AG09309 (cell line): ENCODE data around the gene APOM.

ENCODE experiments used
- DNase-seq: peaks from one replicate; pipeline ENCODE4 v3.0.0-alpha.2; 2010; ENCODE audit warnings: low read depth
- H3K4me3 ChIP-seq: 2 replicates; pipeline ENCODE4 v1.5.1; 2011; ENCODE audit warnings: mild to moderate bottlenecking, low read depth, low read length, moderate library complexity; ENCODE audit not compliant: control insufficient read depth
- TF ChIP-seq, protein P1 (sequence below): IDR thresholded peaks from 2 replicates; pipeline ENCODE4 v1.5.1; 2011; ENCODE audit warnings: mild to moderate bottlenecking, low read depth, low read length, inconsistent platforms; ENCODE audit not compliant: insufficient read depth, control insufficient read depth; ENCODE audit errors: missing control alignments

The APOM gene

DNA sequence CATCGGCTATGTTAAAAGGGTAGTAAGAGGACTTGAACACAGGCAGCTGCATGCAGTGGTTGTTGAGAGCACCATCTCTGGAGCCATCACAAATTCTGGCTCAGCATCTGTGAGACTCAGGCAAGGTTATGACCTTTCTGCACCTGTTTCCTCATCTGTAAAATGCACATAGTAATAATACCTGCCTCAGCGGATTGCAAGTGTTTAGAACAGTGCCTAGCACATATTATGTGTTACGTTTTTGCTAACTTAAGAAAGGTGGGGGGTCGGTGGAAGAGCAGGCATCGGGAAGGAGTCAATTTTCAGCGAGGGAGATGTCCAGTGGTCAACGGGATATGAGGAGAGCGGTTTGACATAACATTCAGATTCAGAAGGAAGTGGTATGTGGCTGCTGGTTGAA is 22.3 kb downstream of the APOM start:
- TF ChIP-seq, protein P1, sequence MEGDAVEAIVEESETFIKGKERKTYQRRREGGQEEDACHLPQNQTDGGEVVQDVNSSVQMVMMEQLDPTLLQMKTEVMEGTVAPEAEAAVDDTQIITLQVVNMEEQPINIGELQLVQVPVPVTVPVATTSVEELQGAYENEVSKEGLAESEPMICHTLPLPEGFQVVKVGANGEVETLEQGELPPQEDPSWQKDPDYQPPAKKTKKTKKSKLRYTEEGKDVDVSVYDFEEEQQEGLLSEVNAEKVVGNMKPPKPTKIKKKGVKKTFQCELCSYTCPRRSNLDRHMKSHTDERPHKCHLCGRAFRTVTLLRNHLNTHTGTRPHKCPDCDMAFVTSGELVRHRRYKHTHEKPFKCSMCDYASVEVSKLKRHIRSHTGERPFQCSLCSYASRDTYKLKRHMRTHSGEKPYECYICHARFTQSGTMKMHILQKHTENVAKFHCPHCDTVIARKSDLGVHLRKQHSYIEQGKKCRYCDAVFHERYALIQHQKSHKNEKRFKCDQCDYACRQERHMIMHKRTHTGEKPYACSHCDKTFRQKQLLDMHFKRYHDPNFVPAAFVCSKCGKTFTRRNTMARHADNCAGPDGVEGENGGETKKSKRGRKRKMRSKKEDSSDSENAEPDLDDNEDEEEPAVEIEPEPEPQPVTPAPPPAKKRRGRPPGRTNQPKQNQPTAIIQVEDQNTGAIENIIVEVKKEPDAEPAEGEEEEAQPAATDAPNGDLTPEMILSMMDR, result no peak
- no peak overlapping the region for H3K4me3 ChIP-seq
- DNase-seq, result no peak

DNA sequence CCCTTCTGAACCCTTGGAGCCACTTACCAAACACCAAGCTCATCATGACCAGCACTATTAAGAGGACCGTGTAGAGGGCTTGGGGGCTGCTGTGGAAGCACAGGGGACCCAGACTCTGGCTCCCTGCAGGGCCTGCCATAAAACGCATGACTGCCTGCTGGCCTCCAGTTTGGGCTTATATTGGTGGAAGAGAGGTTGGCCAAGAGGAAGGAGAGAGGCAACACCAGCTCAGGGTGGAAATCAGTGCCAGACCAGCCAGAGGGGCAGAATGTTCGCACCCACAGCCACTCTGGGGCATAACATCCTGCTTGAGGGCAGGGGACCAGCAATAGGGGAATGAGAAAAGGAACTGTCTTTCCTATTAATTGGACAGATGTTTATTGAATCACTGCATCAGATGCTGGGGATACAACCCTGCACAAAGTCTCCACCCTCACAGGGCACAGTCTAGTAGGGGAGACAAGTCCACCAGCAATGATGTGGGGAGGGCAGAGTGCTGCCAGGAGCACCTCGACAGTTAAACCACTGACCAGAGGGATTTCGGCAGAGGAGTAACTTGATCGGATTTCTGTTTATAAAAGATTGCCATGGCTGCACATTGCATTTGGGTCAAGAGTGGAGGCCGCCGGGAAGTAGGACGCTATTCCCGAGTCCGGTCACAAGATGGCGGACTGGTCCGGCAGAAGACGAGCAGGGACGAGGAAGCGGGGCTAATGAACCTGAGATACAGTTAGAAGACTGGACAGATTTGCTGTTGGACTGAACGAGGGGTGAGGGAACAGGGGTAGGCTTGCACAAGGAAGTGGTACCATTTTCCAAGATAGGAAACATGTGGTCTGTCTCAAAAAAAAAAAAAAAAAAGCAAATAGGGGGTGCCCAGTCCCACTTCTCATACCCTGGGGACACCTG is 24.8 kb downstream of the APOM start, which contains the start of gene LY6G5C:
Gene LY6G5C (minus strand): TSS at position 842 of the 909 bp plus-strand sequence. CDS start 694 bp downstream, at position 148.
- TF ChIP-seq, protein P1, result peak; percentile 86
- peak; percentile 81 for DNase-seq
- peak within 1 kb of the TSS; percentile 48 for H3K4me3 ChIP-seq

DNA sequence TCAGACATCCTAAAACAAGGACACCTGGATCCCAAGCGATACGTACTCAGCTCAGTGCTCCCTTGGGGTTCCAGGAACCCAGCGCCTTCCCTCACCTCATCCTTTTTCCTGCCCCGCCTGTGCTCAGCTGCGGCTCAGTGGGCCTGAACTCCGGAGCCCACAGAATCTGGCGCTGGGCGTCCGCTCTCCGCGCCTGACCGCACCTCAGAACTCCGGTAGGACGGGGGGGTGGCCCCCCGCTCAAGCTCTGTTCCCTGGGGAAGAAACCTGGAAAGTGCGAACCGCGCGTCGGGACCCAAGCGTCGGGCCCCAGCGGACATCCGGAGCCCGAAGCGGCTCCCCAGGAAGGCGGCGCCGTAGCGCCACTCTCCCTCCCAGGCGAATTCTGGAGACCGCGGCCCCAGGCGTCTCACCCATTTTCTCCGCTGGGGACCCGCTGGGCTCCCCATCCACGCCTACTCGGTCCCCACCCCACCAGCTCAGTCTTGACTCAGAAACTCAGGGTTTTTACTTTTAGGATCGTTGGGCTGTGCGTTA is 25.5 kb downstream of the APOM start:
- TF ChIP-seq, protein P1, result no peak
- peak overlapping the region; percentile 48 for H3K4me3 ChIP-seq
- no peak for DNase-seq

DNA sequence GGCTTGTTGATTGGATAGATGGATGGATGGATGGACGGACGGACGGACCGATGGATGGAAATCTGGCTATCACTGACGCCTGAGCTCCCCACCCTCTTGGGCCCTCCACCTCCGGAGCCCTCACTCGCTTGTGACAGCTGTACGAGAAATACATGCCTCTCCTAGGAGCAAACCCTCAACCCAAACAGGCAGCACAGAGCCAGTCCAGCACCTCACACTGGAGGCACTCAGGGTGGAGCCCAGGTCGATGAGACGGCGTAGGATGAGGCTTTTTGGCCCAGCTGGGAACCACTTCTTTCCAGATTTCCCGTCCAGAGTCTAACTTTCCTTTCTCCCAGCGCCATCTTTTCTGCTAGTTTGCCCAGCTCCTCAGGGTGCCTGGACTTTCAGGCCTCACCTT is 27.9 kb downstream of the APOM start:
- H3K4me3 ChIP-seq, result no peak overlapping the region
- DNase-seq, result no peak

DNA sequence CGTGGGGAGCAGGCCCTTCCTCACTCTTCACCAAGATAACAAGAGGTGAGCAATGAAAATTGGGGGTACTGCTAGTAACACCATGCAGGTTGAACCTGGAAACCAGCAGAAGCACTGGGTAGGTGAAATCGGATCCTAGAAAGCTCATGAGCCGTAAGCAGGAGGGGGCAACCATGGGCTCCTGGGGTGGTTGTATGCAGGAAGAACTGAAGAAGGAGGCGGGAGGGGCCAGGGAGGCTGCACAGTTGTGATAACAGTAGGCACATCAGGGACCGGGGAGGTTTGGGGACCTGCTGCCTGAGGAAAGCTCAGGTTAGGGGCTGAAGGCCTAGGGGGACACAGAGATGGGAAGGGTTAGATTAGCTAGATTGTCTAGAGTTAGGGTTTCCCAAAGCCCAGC is 30.8 kb downstream of the APOM start:
- TF ChIP-seq, protein P1, result no peak
- no peak for DNase-seq
- no peak overlapping the region for H3K4me3 ChIP-seq

More for the DNA sequence above, 27.9 kb downstream of the APOM start:
- TF ChIP-seq, protein P1, result no peak

DNA sequence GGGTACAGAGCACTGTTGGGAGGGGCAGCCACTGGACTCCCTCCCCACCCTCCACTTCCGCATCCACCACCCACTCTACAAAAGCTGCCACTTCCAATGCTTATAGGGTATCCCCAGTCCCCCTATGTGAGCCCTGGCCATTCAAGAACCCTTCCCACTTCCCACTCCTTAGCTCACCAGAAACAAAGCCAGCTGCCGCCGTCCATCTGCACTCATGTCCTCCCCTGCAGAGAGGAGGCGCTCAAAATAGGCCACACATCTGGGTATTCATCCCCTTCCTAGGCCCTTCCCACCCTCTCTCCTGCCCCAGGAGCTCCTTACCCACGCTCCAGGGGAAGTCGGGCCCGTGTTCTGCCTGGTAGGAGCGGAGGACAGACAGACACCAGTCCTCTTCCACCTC is 31.6 kb downstream of the APOM start:
- TF ChIP-seq, protein P1, result no peak
- DNase-seq, result no peak
- H3K4me3 ChIP-seq, result no peak overlapping the region
